HG03469 (cell line): Measurements from ENCODE around the gene GRK5.

Experiments
- ATAC-seq: cut with Tn5 transposase; IDR thresholded peaks from one replicate; pipeline ENCODE4 v1.9.1; 2021; ENCODE audit warnings: mild to moderate bottlenecking, moderate library complexity, moderate number of reproducible peaks; ENCODE audit not compliant: unreplicated experiment

The GRK5 gene

DNA sequence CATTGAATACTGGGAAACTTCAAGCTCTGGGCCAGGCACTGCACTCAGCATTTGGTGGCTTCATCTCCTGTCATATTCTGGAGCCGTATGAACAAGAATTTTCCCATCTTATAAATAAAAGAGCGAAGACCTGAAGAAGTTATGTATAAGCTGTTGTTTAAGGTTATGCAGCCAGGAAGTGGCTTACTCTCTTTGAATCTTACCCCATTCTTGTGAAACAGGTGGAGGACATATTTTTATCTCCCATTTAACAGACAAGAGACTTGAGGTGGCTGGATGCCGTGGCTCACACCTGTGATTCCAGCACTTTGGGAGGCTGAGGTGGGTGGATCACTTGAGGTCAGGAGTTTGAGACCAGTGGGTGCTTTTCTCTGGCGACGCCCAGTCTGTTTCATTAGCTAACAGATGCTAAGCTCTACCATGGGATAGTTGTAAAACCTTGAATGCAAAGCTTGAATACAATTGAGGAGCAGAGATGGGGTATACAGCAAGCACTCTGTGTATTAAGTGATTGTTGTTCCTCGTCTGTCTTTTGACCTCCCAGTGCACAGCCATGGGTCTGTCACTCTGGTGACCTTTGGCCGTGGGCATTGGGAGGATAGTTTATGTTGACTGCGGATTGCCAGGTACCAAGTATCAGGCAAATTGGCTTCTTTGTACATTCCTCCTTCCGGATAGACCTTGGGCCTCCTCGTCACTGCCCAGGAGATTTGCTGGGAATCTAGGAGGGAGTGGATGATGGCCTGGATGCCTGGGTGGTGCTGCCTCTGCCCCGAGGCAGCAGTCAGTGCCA lies 85.8 kb downstream of the GRK5 start:
- no peak for ATAC-seq

DNA sequence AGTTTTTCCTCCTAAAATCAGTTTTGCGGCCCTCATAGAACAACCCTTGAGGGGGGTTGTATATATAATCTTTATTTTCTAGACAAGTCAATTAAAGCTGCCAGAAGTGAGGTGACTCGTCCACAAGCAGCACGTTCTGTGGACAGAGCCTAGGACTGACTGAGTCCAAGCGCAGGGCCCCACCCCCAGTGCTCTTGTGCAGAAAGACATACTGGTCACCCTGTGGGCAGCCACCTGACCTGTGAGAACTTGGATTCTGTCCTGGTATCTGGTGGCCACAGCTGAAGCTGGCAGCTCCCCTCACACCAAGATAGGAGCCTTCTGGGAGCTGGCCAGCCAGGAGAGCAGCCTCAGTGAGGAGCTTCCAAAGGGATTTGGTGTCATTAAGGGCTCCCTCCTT lies 89.3 kb downstream of the GRK5 start:
- no peak for ATAC-seq

DNA sequence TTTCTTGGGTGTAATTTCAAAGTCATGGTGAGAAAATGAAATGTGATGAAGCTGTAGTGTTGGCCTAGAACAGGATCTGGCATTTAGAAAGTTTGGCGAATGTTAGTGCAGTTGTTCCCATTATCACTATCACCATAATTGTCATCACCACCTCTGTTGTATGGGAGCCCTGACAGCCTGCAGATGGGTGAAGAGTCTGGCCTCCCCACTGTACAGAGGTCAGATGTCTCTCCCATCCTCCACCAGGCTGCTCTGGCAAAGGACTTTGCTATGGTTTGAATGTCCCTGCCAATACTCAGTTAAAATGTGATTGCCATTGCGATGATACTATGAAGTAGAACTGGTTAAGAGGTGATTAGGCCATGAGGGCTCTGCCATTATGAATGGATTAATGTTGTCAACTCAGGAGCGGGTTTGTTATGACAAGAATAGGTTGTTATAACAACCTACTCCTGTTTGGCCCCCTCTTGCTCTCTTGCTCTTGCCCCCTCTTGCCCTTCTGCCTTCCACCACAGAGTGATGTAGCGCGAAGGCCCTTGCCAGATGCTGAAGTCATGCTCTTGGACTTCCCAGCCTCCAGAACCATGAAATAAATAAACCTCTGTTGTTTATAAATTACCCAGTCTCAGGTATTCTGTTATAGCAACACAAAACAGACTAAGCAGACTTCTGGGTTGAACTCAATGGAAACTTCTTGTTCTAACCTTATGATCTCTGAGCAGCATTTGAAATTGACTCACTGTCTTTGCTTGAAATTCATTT lies 90.0 kb downstream of the GRK5 start:
- no peak for ATAC-seq

DNA sequence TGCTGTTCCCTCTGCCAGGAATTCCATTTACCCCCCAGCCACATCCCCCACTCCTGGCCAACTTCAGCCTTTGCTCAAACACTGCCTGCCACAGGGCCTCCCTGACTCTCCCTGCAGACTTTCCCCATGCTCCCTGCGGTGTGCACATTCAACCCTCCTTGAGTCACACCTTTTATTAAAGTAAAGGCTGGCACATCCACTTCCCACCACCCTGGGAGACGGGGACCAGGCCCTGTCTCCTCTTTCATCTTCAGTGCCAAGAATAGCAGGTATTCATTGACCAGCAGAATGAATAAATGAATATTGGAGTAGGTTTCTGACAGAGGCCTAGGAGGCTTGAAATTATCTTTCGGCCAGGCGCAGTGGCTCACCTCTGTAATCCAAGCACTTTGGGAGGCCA lies 91.4 kb downstream of the GRK5 start:
- no peak for ATAC-seq

DNA sequence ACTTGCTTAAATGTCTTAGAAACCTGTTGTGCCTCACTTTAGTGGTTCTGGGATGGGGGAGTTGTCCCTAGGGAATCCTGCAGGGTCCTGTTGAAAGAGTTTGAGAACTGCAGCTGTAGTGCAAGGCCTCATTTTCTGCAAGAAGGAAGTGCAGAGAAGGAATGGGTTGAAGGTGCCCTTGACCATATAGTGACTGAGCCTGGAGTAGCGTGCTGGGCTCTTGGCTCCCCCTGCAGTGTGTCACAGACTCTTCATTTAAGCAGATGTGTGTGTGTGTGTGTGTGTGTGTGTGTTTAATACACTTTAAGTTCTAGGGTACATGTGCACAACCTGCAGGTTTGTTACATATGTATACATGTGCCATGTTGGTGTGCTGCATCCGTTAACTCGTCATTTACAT lies 92.2 kb downstream of the GRK5 start:
- ATAC-seq = no peak

DNA sequence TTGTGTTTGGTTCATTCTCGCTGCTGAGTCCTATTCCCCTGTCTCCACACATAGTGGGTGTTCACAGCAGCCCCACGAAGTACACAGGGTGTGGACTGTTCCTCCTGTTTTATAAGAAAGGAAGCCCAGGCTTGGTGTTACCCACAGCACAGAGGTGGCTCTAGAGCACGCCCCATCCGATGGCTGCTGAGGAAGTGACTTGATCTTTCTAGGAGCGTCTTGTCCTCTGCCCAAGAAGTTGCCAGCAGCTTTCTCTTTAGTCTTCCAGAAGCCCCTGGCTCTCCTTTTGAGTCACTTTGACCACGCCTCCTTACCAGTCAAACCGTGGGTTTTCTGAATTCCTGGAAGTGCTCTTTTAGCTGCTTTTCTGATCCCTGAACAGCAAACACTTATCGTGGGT lies 94.0 kb downstream of the GRK5 start:
- no peak for ATAC-seq

DNA sequence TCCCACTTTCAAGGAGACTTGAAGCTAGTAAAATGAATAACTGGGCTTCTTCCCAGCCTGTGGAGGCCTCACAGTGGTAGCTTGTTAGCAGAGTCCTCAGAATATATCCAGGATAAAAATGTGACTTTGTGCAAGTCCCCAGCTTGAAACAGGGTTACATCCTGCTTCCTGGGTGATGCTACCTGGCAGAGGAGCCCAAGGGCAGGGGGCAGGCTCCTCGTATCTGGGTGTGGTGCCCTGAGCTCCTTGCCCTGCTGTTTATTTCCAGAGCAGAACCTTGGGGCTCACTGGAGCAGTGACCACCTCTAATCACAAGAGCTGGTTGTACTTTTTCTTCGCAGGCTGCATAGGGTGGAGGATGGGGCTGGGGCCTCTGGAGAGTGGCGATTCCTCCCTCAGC lies 94.8 kb downstream of the GRK5 start:
- no peak for ATAC-seq

DNA sequence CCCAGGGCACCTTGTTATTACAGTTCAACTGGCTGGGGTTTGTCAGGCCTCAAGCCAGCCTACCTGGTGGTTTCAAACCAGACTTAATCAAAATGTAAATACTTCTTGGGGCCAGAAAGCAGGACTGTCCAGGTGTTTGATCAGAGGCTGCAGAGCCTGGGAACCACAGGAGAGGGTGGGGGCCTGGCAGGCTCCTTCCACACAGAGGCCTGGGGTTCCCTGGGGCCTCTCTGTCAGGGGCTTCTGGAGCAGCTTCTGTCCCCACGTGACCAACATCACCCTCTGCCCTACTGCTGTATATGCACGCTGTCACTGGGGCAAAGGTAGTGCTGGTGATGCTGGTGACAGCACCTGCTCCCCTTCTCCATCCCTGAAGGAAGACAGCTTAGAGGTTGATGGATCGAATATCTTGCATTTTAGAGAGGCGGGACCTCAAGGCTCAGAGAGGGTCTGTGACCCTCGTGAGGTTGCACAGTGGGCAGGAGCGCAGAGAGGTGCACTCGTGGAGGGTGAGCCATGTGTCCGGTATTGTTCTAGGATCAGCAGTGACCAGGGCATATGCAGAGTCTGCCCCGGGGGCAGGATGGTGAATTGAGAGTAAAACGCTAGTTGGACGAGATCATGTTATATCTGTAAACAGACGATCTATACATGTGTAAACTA lies 95.4 kb downstream of the GRK5 start:
- ATAC-seq = no peak

DNA sequence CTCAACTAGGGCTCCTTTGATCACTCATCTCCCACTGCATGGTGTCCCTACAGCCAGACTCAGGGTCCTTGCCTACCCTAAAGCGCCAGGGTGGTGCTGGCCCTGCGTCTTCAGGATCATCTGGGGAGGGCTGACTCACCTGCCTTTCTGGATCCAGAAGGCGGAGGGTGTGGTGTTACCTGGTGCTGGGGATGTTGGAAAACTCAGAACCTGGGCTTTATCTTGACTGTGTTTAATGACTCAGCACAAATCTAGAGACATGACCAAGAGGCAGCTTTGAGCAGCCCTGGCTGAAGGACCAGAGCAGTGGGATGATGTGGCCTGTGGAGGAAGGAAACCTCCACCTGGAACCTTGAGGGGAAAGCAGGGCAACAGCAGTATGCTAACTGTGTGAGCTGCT lies 96.5 kb downstream of the GRK5 start:
- ATAC-seq = no peak

DNA sequence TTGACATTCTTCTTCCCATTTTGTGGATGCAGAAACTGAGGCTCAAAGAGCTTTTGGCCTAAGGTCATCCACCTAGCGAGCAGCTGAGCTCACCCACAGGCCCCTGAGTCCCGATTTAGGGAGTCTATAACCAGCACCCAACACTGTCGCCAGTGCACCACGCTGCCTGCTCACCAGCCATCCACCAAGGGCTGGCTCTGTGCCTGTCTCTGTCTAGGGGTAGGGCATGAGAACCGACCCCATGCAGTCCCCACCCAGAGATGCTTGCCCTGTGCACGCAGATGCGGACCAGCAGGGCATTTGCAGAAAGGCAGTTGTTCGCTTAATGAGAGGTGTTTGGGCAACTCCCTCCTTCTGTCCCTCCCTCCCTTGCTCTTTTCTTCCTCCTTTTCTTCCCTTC lies 97.2 kb downstream of the GRK5 start:
- no peak for ATAC-seq

DNA sequence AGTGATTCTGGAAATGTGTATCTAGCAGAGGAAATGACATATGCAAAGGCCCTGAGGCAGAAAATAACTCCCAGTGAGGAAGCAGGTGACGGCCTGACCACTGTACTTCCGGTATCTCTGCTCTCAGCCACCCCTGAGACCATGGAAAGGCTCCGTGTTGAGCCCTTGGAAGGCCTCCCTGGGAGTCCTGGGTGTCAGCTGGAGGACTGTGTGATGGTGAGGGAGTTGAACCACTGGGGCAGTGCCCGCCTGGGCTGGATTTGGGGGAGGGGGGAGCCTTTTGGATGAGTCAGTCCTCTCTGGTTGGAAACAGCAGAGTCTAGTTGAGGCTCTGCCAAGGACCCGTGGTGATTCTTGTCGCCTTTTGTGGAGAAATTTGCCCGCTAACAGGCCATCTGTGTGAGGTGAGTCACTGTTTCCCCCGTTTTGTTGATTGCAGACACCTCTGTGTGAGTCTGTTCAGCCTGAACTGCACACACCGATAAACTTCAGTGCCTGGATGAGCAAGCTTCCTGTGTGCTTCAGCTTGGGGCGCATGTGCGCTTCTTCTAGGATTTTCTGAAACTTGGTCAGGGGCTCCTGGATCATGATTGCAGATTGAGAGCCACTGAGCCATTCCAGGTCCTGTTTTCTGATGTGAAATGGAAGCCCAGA lies 98.6 kb downstream of the GRK5 start:
- ATAC-seq = peak; percentile 45

DNA sequence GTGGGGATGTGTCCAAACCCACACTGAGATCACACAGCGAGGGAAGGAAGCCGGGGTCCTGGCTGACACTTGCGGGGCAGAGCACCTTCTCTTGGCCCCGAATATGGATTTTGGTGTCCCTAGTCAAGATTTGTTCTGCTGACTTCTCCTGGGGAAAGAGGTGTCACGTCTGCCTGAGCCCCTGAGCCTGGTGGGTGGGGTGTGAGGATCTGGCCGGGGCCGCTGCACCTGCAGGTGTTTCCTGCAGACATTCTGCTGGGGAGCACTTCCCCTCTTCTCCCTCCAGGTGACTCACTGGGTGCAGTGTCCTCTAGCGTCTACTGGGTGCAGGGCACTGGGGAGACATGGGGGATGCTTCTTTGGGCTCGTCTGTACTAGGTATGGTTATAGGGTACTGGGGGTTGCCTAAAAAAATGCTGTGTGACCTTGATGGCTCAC lies 99.2 kb downstream of the GRK5 start:
- ATAC-seq = peak; percentile 51

DNA sequence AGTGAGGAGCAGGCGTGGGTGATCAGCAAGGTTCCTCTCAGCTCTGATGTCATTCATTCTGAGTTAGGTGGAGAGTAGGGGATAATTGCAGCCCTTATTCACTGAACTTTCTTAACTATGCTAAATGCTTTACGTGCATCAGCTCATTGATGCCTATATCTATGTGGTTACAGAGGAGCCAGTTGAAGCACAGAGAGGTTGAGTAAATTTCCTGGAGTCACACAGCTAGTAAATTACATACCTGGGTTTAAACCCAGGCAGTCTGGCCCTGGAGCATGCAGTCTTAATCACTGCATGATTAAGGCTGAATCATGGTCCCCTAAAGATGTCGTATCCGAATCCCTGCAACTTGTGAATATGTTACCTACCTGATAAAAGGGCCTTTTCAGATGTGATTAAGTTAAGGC lies 99.6 kb downstream of the GRK5 start:
- ATAC-seq = no peak

DNA sequence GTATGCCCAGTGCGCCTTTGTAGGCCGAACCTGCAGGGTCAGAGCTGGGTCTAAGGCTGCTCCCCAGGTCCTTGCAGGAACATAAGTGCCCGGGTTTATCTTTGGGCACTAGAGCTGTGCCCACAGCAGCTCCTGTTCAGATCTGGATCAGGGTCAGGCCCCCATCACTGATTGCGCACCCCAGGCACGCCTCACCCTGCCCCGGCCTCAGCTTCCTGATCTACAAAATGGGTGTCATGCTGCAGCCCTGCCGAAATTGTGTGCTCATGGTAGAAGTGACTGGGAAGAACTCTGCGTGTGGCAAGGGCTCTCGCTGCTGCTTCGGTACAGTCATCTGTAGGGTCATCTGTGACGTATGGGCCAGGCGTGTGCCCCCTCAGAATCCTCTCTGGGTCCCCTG lies 100.7 kb downstream of the GRK5 start:
- ATAC-seq = no peak

DNA sequence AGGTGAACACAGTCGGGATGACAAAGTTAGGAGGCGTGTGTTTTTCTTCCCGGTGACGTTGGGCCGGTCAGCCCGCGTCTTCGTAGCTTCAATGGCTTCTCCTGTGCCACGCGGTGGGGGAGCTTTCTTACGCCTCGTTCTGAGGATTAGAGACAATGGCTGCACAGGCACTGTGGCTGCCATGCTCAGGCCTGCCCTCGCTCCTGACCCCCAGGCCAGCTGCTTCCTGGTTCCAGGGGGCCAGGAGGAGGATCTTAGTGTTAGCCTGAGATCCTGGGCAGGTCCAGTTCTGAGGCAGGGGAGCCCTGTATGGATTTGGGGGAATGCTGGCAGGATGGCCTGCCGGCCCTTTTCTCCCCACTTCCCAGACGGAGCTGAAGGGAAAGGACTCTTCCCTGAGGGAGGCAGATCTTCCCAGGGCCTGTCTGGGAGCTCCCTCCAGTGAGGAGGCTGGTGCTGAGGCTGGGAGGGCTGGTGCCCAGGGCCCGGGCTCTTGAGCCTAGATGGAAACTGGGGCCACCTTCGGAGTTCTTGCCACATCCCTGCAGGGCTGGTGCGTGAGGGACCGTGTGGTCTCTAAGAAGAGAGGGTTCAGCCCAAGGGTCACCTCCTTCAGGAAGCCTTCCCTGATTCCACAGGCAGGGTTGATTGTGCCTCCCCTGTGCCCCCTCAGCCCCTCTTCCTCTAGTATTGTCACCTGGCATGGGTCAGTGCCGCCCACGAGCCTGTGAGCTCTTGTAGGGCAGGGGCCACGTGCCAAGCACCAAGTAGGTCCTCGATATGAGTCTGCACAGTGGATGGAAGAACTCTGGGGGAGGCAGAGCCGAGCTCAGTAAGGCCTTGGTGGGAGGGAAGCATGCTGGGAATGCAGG lies 101.4 kb downstream of the GRK5 start:
- no peak for ATAC-seq

DNA sequence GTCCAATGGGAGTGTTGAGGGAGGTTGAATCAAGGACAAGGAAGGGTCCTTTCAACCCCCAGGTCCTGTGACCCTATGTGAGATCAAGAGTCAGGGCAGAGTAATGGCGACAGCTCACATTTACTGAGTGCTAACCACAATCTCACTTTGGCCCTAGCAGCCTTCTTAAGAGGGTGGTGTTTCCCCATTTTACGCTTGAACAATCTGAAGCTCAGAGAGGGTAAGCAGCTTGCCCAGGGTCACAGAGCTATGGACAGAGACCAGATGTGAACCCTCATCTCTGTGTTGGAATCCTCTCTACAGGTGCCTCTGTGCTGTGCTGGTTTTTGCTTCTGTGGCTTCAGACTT lies 102.0 kb downstream of the GRK5 start:
- no peak for ATAC-seq

DNA sequence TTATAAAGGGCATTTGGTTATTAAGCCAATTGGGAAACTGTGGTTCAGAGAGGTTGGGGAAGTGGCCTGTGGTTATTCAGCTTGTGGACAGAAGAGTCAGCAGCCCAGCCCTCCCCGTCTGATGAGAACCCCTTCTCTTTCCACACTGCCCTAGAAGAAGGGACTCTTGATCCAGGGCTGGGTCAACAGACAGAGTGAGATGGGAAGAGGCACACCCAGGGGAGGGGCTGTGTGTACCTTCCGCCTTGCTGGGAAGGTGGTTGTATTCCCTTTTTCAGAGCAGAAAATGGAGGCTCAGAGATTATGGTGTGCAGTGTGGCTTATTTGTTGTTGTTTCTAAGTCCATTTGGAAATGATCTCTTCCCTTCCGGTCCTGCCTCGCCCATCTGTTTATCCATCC lies 103.4 kb downstream of the GRK5 start:
- no peak for ATAC-seq

DNA sequence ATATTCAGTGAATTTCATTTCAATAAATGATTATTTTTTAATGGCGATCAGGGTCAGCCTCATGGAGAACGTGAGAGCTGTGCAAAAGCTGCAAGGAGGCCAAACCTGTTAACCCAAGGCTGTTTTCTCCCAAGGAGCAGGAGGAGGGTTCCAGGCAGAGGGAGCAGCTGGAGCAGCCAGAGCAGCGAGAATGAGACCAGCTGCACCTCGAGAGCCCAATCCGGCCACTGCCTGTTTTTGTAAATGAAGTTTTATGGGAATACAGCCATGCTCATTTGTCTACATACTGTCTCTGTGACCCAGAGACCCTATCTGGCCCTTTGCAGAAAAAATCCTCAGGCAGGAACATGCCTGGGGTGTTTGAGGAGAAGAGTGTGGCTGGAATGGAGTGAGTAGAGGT lies 104.9 kb downstream of the GRK5 start:
- ATAC-seq = no peak

DNA sequence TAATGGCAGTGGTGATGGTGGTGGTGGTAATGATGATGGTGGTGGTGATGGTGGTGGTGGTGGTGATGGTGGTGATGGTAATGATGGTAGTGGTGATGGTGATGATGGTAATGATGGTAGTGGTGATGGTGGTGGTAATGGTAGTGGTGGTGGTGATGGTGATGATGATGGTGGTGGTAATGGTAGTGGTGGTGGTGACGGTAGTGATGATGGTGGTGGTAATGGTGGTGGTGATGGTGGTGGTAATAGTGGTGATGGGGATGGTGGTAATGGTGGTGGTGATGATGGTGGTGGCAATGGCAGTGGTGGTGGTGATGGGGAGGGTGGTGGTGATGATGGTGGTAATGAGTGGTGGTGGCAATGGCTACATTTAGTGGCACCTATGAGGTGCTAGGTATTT lies 105.7 kb downstream of the GRK5 start:
- ATAC-seq = no peak

DNA sequence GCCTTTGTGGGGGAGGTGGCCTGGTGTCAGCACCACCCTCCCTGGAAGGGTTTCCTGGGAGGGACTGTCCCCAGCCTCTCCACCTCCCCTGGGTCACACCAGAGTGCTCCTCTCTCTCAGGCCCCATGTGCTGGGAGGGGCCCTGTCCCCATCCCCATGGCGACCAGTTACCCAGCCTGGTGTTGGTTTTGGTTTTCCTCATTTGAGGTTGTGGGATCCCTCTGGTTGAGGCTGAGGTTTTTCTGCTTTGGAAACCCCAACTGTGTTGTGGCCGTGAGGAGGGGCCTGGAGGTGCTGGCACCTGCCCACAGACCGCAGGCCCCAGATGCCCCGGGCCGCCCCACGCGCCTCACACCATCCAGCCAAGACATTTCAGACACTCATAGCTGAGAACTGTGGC lies 106.3 kb downstream of the GRK5 start:
- ATAC-seq = peak; percentile 61

DNA sequence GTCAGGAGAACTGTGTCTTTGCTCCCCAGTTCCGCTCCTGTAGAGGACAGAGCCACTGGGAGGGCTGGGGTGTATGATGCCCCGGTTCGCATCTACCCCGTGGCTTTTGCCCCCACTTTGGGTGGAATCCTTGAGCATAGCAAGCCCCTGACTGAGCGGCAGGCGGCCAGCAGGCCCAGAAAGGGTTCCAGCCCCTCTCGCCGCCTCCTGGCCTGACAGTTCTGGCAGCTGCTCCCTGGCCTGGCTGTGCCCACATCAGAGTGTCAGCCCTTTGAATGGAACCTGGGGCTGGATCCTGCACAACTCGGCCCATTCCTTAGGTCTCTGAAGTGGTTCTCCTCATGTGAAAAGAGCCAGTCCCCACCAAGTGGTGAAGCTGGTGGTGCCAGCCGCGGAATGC lies 106.7 kb downstream of the GRK5 start:
- no peak for ATAC-seq
